ENCODE data around the gene RPS6KB1. TPM values are rescaled to one million over a fixed set of nuclear protein-coding genes. Genes with fewer than 3 reads are reported as not detected.
"Not testable (repeated sequence)": the region's sequence is repeated elsewhere in the genome, so short reads cannot be mapped to it uniquely, and the experiment has no call there.

RPS6KB1 gene
- total RNA-seq, 1 experiment from 2014 or later: 66.9 TPM

- no TSS peak for BruUV-seq (replicated peaks)
- POLR2A ChIA-PET: no interaction called here
- Histone ChIP-seq H3K27me3 (replicated peaks; ENCODE audit: control insufficient read depth, insufficient read depth, low read length) (no peaks in the 10 kb centered on the region), H3K4me3 (ENCODE audit: low read depth, low read length) (no peak overlapping the region), H3K36me3 (ENCODE audit: control insufficient read depth, insufficient read depth, low read length) (no peaks in the 10 kb centered on the region), H3K9me3 (no peaks in the 10 kb centered on the region), H3K4me1 (no peaks in the 10 kb centered on the region)
- TF ChIP-seq CTCF (IDR thresholded peaks at IDR 0.05; ENCODE audit: insufficient read depth in 1 of 2, low read depth in 1 of 2, low read length in 1 of 2, severe bottlenecking in 1 of 2, unreplicated experiment in 1 of 2): no peak
- H3K4me3 Mint-ChIP-seq (ENCODE audit: unreplicated experiment): no peak overlapping the region
- no peak overlapping the region for H3K27ac Mint-ChIP-seq (ENCODE audit: unreplicated experiment)
- no peaks in the 10 kb centered on the region for H3K9me3 Mint-ChIP-seq (ENCODE audit: unreplicated experiment)
- H3K27me3 Mint-ChIP-seq (ENCODE audit: insufficient read depth, unreplicated experiment): no peaks in the 10 kb centered on the region
- H3K36me3 Mint-ChIP-seq (ENCODE audit: insufficient read depth, unreplicated experiment): peaks cover 38% of the 10 kb centered on the region
- H3K4me1 Mint-ChIP-seq (ENCODE audit: low read depth, unreplicated experiment): no peaks in the 10 kb centered on the region
- DNase-seq: no peak
- CTCF ChIA-PET: no interaction called here
- intact Hi-C loops (cut with micrococcal nuclease; ENCODE audit: unreplicated experiment): no loop called here
These were observed 61.9 kb downstream of the RPS6KB1 start for GRCh38 chr17:59954856-59955255.

GRCh38 chr17:59959574-59959973 is 66.7 kb downstream of the RPS6KB1 start:
- H3K4me3 ChIP-seq (ENCODE audit: low read depth, low read length); H3K4me1 Mint-ChIP-seq (ENCODE audit: low read depth, unreplicated experiment); H3K9me3 Mint-ChIP-seq (ENCODE audit: unreplicated experiment); DNase-seq; H3K27me3 Mint-ChIP-seq (ENCODE audit: insufficient read depth, unreplicated experiment); H3K4me3 Mint-ChIP-seq (ENCODE audit: unreplicated experiment); H3K27me3 ChIP-seq (replicated peaks; ENCODE audit: control insufficient read depth, insufficient read depth, low read length); H3K27ac Mint-ChIP-seq (ENCODE audit: unreplicated experiment); BruUV-seq (replicated peaks); intact Hi-C loops (cut with micrococcal nuclease; ENCODE audit: unreplicated experiment); CTCF ChIA-PET; H3K4me1 ChIP-seq; H3K36me3 ChIP-seq (ENCODE audit: control insufficient read depth, insufficient read depth, low read length); H3K9me3 ChIP-seq: not testable (repeated sequence)
- peaks cover 25% of the 10 kb centered on the region for H3K36me3 Mint-ChIP-seq (ENCODE audit: insufficient read depth, unreplicated experiment)
- POLR2A ChIA-PET: interaction anchor here (0.6 kb wide), 1 partner anchor 640 kb away, joined by 3 read pairs; the partner anchor contains the start of gene PPM1D

GRCh38 chr17:59962739-59963318 is 69.9 kb downstream of the RPS6KB1 start:
- no peak overlapping the region for H3K27ac Mint-ChIP-seq (ENCODE audit: unreplicated experiment)
- H3K4me1 ChIP-seq: peaks cover 11% of the 10 kb centered on the region; the same call in 1 of the 2 replicates
- no peaks in the 10 kb centered on the region for H3K27me3 ChIP-seq (replicated peaks; ENCODE audit: control insufficient read depth, insufficient read depth, low read length)
- intact Hi-C loops (cut with micrococcal nuclease; ENCODE audit: unreplicated experiment): loop anchor here (5.0 kb wide), 1 partner anchor 74 kb away; no protein-coding TSS in a partner anchor
- no peak overlapping the region for H3K4me3 ChIP-seq (ENCODE audit: low read depth, low read length)
- POLR2A ChIA-PET: no interaction called here
- no peak for DNase-seq
- peaks cover 6% of the 10 kb centered on the region for H3K4me1 Mint-ChIP-seq (ENCODE audit: low read depth, unreplicated experiment)
- H3K9me3 Mint-ChIP-seq (ENCODE audit: unreplicated experiment): no peaks in the 10 kb centered on the region
- H3K9me3 ChIP-seq: no peaks in the 10 kb centered on the region
- peaks cover 20% of the 10 kb centered on the region for H3K36me3 Mint-ChIP-seq (ENCODE audit: insufficient read depth, unreplicated experiment)
- BruUV-seq (replicated peaks): no TSS peak
- no peak for TF ChIP-seq CTCF (IDR thresholded peaks at IDR 0.05; ENCODE audit: insufficient read depth in 1 of 2, low read depth in 1 of 2, low read length in 1 of 2, severe bottlenecking in 1 of 2, unreplicated experiment in 1 of 2)
- CTCF ChIA-PET: interaction anchor here (1.5 kb wide), 1 partner anchor 49 kb away, joined by 4 read pairs; no protein-coding TSS in a partner anchor
- H3K36me3 ChIP-seq (ENCODE audit: control insufficient read depth, insufficient read depth, low read length): no peaks in the 10 kb centered on the region
- no peaks in the 10 kb centered on the region for H3K27me3 Mint-ChIP-seq (ENCODE audit: insufficient read depth, unreplicated experiment)
- H3K4me3 Mint-ChIP-seq (ENCODE audit: unreplicated experiment): peak overlapping the region; percentile 73

All from Caco-2 (cell line).